WTC11 (cell line): ENCODE results near the gene RHOH.

Experiments used
- ETV6 ChIP-seq: sonication (generic); formaldehyde crosslinking; IDR thresholded peaks from 2 replicates; pipeline ENCODE4 v1.8.1; 2022; ENCODE audit warnings: mild to moderate bottlenecking, missing genetic modification reagents
- SMAD3 ChIP-seq: sonication (generic); formaldehyde crosslinking; IDR thresholded peaks from 2 replicates; pipeline ENCODE4 v1.8.0; 2022; ENCODE audit warnings: missing genetic modification reagents, mild to moderate bottlenecking, borderline replicate concordance
- USF2 ChIP-seq: sonication (generic); formaldehyde crosslinking; IDR thresholded peaks from 2 replicates; pipeline ENCODE4 v1.8.1; 2023; ENCODE audit warnings: mild to moderate bottlenecking, missing genetic modification reagents, moderate library complexity
- ZNF317 ChIP-seq: sonication (generic); formaldehyde crosslinking; IDR thresholded peaks from 2 replicates; pipeline ENCODE4 v1.8.1; 2023; ENCODE audit warnings: low read depth, mild to moderate bottlenecking, moderate library complexity, missing genetic modification reagents, borderline replicate concordance
- ZNF425 ChIP-seq: fragments of 250-450 bp; sonication (Bioruptor Pico); conservative IDR thresholded peaks from 2 replicates; pipeline ENCODE4 v1.9.0; 2021; ENCODE audit warnings: mild to moderate bottlenecking
- ZNF671 ChIP-seq: fragments of 250-450 bp; sonication (Bioruptor Pico); IDR thresholded peaks from 2 replicates; pipeline ENCODE4 v1.8.0; 2021; ENCODE audit warnings: mild to moderate bottlenecking
- TF ChIP-seq, protein P1 (sequence below): fragments of 200-600 bp; IDR thresholded peaks from 2 replicates; pipeline ENCODE4 v1.8.0; 2022; ENCODE audit warnings: antibody characterized with exemption
- TF ChIP-seq, protein P2 (sequence below): sonication (generic); formaldehyde crosslinking; IDR thresholded peaks from 2 replicates; pipeline ENCODE4 v1.8.0; 2022; ENCODE audit warnings: mild to moderate bottlenecking, missing genetic modification reagents

DNA sequence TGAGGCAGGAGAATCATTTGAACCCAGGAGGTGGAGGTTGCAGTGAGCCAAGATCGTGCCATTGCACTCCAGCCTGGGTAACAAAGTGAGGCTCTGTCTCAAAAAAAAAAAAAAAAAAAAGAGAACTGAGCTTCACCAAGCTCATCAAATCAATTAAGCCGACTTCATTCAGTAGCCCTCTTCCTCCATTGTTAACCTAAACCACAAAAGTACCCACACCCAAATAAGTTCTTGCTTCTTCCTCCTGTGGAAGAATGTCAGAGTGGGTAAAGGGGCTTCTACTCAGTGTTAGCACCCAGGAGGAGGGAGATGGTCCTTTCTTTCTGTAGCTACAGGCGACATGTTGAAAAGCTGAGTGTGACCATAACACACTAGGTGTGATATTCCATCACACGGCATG is 79.7 kb downstream of the RHOH start:
- TF ChIP-seq ZNF671 (no peak), ZNF425 (no peak), ETV6 (CRISPR knock-in tag) (no peak), USF2 (CRISPR knock-in tag) (no peak), SMAD3 (CRISPR knock-in tag) (no peak), ZNF317 (CRISPR knock-in tag) (no peak)
- TF ChIP-seq, protein P1, sequence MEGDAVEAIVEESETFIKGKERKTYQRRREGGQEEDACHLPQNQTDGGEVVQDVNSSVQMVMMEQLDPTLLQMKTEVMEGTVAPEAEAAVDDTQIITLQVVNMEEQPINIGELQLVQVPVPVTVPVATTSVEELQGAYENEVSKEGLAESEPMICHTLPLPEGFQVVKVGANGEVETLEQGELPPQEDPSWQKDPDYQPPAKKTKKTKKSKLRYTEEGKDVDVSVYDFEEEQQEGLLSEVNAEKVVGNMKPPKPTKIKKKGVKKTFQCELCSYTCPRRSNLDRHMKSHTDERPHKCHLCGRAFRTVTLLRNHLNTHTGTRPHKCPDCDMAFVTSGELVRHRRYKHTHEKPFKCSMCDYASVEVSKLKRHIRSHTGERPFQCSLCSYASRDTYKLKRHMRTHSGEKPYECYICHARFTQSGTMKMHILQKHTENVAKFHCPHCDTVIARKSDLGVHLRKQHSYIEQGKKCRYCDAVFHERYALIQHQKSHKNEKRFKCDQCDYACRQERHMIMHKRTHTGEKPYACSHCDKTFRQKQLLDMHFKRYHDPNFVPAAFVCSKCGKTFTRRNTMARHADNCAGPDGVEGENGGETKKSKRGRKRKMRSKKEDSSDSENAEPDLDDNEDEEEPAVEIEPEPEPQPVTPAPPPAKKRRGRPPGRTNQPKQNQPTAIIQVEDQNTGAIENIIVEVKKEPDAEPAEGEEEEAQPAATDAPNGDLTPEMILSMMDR, result no peak
- TF ChIP-seq, protein P2, sequence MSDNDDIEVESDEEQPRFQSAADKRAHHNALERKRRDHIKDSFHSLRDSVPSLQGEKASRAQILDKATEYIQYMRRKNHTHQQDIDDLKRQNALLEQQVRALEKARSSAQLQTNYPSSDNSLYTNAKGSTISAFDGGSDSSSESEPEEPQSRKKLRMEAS (CRISPR knock-in tag), result no peak
